Measurements from ENCODE around the gene ST8SIA1.
"Not testable (repeated sequence)": the region's sequence is repeated elsewhere in the genome, so short reads cannot be mapped to it uniquely, and the experiment has no call there.

Gene ST8SIA1, protein sequence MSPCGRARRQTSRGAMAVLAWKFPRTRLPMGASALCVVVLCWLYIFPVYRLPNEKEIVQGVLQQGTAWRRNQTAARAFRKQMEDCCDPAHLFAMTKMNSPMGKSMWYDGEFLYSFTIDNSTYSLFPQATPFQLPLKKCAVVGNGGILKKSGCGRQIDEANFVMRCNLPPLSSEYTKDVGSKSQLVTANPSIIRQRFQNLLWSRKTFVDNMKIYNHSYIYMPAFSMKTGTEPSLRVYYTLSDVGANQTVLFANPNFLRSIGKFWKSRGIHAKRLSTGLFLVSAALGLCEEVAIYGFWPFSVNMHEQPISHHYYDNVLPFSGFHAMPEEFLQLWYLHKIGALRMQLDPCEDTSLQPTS

GRCh38 chr12:22334410-22335100, at the start of gene ST8SIA1:
Gene ST8SIA1 (minus strand): TSS chr12:22334707. CDS start chr12:22334232, 475 bp downstream.
- Histone ChIP-seq H3K36me3 (ENCODE audit: control insufficient read depth, low read depth, low read length) (no peaks in the 10 kb centered on the region), H3K4me3 (ENCODE audit: low read length) (peak within 1 kb of the TSS; percentile 75), H3K9ac (ENCODE audit: low read length) (peak within 1 kb of the TSS; percentile 53), H3K9me3 (ENCODE audit: control insufficient read depth, low read depth, low read length) (no peaks in the 10 kb centered on the region), H3K27me3 (ENCODE audit: control insufficient read depth, insufficient read depth, low read length) (peaks cover 25% of the 10 kb centered on the region), H3K27ac (ENCODE audit: low read length) (no peak within 1 kb of the TSS), H3K4me1 (ENCODE audit: control insufficient read depth, low read depth, low read length) (peaks cover 5% of the 10 kb centered on the region)

DNA sequence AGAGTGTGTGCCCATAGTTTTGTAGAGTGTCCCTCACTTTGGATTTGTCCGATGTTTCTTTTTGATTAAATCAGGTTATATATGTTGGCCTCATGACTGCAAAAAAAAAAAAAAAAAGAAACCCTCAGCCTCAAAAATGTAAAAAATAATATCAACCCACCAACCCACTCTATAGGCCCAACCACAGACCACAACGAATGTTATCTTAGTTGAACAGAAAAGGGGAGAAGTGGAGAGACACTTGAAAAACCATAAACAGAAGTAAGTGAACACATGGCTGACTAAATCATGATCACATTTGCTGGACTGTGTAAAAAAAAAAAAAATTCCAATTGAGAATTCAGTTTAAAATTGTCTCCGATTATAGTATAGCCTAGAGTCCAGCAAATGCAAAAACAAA, 45.5 kb upstream of the ST8SIA1 start:
- Histone ChIP-seq H3K9me3 (ENCODE audit: control insufficient read depth, low read depth, low read length) (no peaks in the 10 kb centered on the region), H3K4me3 (ENCODE audit: low read length) (no peak overlapping the region), H3K27ac (ENCODE audit: low read length) (no peak overlapping the region), H3K36me3 (ENCODE audit: control insufficient read depth, low read depth, low read length) (no peaks in the 10 kb centered on the region), H3K9ac (ENCODE audit: low read length) (no peak overlapping the region), H3K27me3 (ENCODE audit: control insufficient read depth, insufficient read depth, low read length) (no peaks in the 10 kb centered on the region), H3K4me1 (ENCODE audit: control insufficient read depth, low read depth, low read length) (no peaks in the 10 kb centered on the region)

DNA sequence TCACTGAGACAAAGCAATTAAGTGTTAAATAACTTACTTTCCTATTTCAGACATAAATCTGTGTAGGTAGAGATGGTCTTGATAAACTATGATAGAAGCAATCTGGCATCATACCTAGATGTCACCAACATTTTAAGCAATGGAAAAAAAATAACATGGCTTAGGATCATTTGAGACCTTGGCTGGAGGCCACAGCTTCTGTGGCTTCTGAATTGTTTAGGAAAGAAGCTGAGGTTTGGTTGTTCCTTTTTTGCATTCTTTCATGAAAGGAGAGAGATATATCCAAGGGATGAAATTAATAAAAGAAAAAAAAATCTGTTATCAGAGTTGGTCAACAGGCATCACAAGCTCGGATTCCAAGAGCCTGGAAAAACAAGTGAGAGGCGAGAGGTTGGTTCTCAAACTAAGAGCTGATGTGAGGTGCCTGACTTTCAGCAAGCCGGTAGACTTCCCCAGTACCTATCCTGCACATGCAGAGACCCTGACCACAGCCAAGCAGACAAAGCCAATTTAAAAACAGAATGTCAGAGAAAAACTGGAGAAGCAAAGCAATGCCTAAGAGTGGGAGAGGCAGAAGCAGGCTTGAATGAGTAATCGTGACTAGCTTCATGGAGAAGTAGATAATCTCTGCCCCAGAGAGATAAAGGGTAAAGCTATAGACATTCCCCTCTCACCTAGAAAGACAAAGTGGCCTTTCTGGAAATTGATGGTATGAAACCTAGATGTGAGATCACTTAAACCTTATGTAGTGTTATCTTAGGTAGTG, 43.4 kb upstream of the ST8SIA1 start:
- no peaks in the 10 kb centered on the region for H3K4me1 ChIP-seq (ENCODE audit: control insufficient read depth, low read depth, low read length)
- H3K9me3 ChIP-seq (ENCODE audit: control insufficient read depth, low read depth, low read length), result no peaks in the 10 kb centered on the region
- H3K27ac ChIP-seq (ENCODE audit: low read length), result no peak overlapping the region
- H3K36me3 ChIP-seq (ENCODE audit: control insufficient read depth, low read depth, low read length), result no peaks in the 10 kb centered on the region
- no peak overlapping the region for H3K9ac ChIP-seq (ENCODE audit: low read length)
- no peaks in the 10 kb centered on the region for H3K27me3 ChIP-seq (ENCODE audit: control insufficient read depth, insufficient read depth, low read length)
- no peak overlapping the region for H3K4me3 ChIP-seq (ENCODE audit: low read length)

- not testable (repeated sequence) for H3K9ac ChIP-seq (ENCODE audit: low read length); H3K27ac ChIP-seq (ENCODE audit: low read length); H3K9me3 ChIP-seq (ENCODE audit: control insufficient read depth, low read depth, low read length); H3K27me3 ChIP-seq (ENCODE audit: control insufficient read depth, insufficient read depth, low read length); H3K4me1 ChIP-seq (ENCODE audit: control insufficient read depth, low read depth, low read length); H3K36me3 ChIP-seq (ENCODE audit: control insufficient read depth, low read depth, low read length); H3K4me3 ChIP-seq (ENCODE audit: low read length)
Observed at GRCh38 chr12:22376596-22377150, 42.2 kb upstream of the ST8SIA1 start.

- no peaks in the 10 kb centered on the region for H3K9me3 ChIP-seq (ENCODE audit: control insufficient read depth, low read depth, low read length)
- no peaks in the 10 kb centered on the region for H3K27me3 ChIP-seq (ENCODE audit: control insufficient read depth, insufficient read depth, low read length)
- H3K9ac ChIP-seq (ENCODE audit: low read length), result no peak overlapping the region
- H3K4me1 ChIP-seq (ENCODE audit: control insufficient read depth, low read depth, low read length), result no peaks in the 10 kb centered on the region
- H3K4me3 ChIP-seq (ENCODE audit: low read length), result no peak overlapping the region
- H3K36me3 ChIP-seq (ENCODE audit: control insufficient read depth, low read depth, low read length), result no peaks in the 10 kb centered on the region
- H3K27ac ChIP-seq (ENCODE audit: low read length), result no peak overlapping the region
Observed at GRCh38 chr12:22374508-22374907, 40.0 kb upstream of the ST8SIA1 start.

DNA sequence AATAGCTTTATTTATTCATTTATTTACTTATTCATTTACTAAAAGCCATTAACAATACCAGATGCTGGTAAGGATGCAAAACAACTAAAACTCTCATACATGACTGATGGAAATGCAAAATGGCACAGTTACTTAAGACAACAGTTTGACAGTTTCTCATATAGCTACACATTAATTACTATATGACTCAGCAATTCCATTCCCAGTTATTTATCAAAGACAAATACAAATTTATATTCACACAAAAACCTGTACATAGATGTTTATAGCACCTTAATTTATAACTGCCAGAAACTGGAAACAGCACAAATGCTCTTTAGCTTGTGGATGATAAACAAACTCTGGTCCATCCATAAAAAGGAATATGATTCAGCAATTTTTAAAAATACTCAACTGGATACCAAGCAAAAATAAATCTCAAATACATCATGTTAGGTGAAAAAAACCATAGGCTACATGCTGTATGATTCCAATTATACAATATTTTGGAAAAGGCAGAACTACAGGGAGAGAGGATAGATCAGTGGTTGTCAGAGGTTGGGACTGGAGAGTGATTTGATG, 37.9 kb upstream of the ST8SIA1 start:
- Histone ChIP-seq H3K36me3 (ENCODE audit: control insufficient read depth, low read depth, low read length) (no peaks in the 10 kb centered on the region), H3K4me3 (ENCODE audit: low read length) (no peak overlapping the region), H3K9me3 (ENCODE audit: control insufficient read depth, low read depth, low read length) (no peaks in the 10 kb centered on the region), H3K27ac (ENCODE audit: low read length) (no peak overlapping the region), H3K4me1 (ENCODE audit: control insufficient read depth, low read depth, low read length) (no peaks in the 10 kb centered on the region), H3K27me3 (ENCODE audit: control insufficient read depth, insufficient read depth, low read length) (no peaks in the 10 kb centered on the region), H3K9ac (ENCODE audit: low read length) (no peak overlapping the region)

DNA sequence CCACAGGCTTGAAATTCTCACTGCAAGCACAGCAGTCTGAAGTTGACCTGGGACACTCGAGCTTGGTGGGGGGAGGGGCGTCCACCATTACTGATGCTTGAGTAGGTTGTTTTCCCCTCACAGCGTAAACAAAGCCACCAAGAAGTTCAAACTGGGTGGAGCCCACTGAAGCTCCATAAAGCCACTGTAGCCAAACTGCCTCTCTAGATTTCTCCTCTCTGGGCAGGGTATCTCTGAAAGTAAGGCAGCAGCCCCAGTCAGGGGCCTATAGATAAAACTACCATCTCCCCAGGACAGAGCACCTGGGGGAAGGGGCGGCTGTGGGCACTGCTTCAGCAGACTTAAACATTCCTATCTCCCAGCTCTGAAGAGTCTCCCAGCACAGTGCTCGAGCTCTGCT, 31.7 kb upstream of the ST8SIA1 start:
- H3K27me3 ChIP-seq (ENCODE audit: control insufficient read depth, insufficient read depth, low read length), result no peaks in the 10 kb centered on the region
- H3K9ac ChIP-seq (ENCODE audit: low read length), result no peak overlapping the region
- H3K27ac ChIP-seq (ENCODE audit: low read length), result no peak overlapping the region
- H3K9me3 ChIP-seq (ENCODE audit: control insufficient read depth, low read depth, low read length), result no peaks in the 10 kb centered on the region
- H3K4me3 ChIP-seq (ENCODE audit: low read length), result no peak overlapping the region
- no peaks in the 10 kb centered on the region for H3K4me1 ChIP-seq (ENCODE audit: control insufficient read depth, low read depth, low read length)
- no peaks in the 10 kb centered on the region for H3K36me3 ChIP-seq (ENCODE audit: control insufficient read depth, low read depth, low read length)

DNA sequence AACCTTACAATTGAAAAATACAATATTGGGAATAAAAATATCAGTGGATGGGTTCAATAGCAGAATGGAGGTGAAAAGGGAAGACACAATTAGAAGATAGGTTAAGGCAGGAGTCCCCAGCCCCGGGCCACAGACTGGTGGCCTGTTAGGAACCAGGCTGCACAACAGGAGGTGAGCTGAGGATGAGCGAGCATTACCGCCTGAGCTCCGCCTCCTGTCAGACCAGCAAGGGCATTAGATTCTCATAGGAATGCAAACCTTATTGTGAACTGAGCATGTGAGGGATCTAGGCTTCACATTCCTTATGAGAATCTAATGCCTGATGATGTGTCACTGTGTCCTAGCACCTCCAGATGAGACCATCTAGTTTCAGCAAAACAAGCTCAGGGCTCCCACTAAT, 27.3 kb upstream of the ST8SIA1 start:
- no peak overlapping the region for H3K27ac ChIP-seq (ENCODE audit: low read length)
- no peak overlapping the region for H3K9ac ChIP-seq (ENCODE audit: low read length)
- H3K27me3 ChIP-seq (ENCODE audit: control insufficient read depth, insufficient read depth, low read length), result no peaks in the 10 kb centered on the region
- H3K4me3 ChIP-seq (ENCODE audit: low read length), result no peak overlapping the region
- H3K4me1 ChIP-seq (ENCODE audit: control insufficient read depth, low read depth, low read length), result no peaks in the 10 kb centered on the region
- no peaks in the 10 kb centered on the region for H3K9me3 ChIP-seq (ENCODE audit: control insufficient read depth, low read depth, low read length)
- H3K36me3 ChIP-seq (ENCODE audit: control insufficient read depth, low read depth, low read length), result no peaks in the 10 kb centered on the region

- H3K9ac ChIP-seq (ENCODE audit: low read length), result no peak overlapping the region
- H3K27ac ChIP-seq (ENCODE audit: low read length), result no peak overlapping the region
- no peaks in the 10 kb centered on the region for H3K9me3 ChIP-seq (ENCODE audit: control insufficient read depth, low read depth, low read length)
- H3K36me3 ChIP-seq (ENCODE audit: control insufficient read depth, low read depth, low read length), result no peaks in the 10 kb centered on the region
- H3K4me3 ChIP-seq (ENCODE audit: low read length), result no peak overlapping the region
- no peaks in the 10 kb centered on the region for H3K4me1 ChIP-seq (ENCODE audit: control insufficient read depth, low read depth, low read length)
- H3K27me3 ChIP-seq (ENCODE audit: control insufficient read depth, insufficient read depth, low read length), result no peaks in the 10 kb centered on the region
Observed at GRCh38 chr12:22360774-22361173, 26.3 kb upstream of the ST8SIA1 start.

DNA sequence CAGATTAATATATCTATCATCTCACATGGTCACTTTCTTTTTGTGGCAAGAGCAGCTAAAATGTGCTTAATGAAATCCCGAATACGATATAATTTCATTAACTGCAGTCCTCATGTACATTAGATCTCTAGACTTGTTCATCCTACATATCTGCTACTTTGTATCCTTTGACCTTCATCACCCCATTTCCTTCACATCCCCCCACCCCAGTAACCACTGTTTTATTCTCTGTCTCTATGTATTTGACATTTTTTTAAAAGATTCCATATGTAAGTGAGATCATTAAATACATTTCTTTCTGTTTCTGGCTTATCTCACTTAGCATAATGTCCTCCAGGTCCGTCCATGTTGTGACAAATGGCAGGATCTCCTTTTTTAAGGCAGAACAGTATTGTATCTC, 23.0 kb upstream of the ST8SIA1 start:
- Histone ChIP-seq H3K9me3 (ENCODE audit: control insufficient read depth, low read depth, low read length) (no peaks in the 10 kb centered on the region), H3K4me1 (ENCODE audit: control insufficient read depth, low read depth, low read length) (no peaks in the 10 kb centered on the region), H3K36me3 (ENCODE audit: control insufficient read depth, low read depth, low read length) (no peaks in the 10 kb centered on the region), H3K9ac (ENCODE audit: low read length) (no peak overlapping the region), H3K4me3 (ENCODE audit: low read length) (no peak overlapping the region), H3K27ac (ENCODE audit: low read length) (no peak overlapping the region), H3K27me3 (ENCODE audit: control insufficient read depth, insufficient read depth, low read length) (no peaks in the 10 kb centered on the region)

DNA sequence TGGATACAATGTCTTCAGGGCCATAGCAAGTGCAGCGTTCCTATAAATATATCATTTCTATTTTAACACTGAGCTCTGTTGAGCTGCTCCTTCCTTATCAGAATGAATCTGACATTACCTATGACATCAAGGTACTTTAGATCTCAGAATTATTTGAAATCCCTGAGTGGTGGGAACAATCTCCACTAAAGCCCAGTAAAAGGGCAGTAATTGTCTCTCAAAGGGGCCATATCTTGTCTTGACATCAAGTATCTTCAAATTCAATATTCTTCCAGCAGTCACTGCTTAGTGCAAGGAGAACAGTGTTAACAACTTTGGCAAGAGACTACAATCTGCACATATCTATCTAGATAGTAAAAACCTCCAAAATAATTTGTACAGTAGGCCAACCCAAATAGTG, 21.7 kb upstream of the ST8SIA1 start:
- H3K9ac ChIP-seq (ENCODE audit: low read length), result no peak overlapping the region
- H3K9me3 ChIP-seq (ENCODE audit: control insufficient read depth, low read depth, low read length), result no peaks in the 10 kb centered on the region
- H3K27me3 ChIP-seq (ENCODE audit: control insufficient read depth, insufficient read depth, low read length), result no peaks in the 10 kb centered on the region
- no peak overlapping the region for H3K27ac ChIP-seq (ENCODE audit: low read length)
- H3K4me3 ChIP-seq (ENCODE audit: low read length), result no peak overlapping the region
- H3K36me3 ChIP-seq (ENCODE audit: control insufficient read depth, low read depth, low read length), result no peaks in the 10 kb centered on the region
- no peaks in the 10 kb centered on the region for H3K4me1 ChIP-seq (ENCODE audit: control insufficient read depth, low read depth, low read length)
